HEK293 (cell line): ENCODE measurements around the gene SHCBP1.

ENCODE experiments used
- CTCF ChIP-seq: fragments of 450-650 bp; formaldehyde crosslinking; IDR thresholded peaks from 2 replicates; pipeline ENCODE4 v1.5.1; 2016; ENCODE audit warnings: missing biosample characterization, missing genetic modification characterization
- PATZ1 ChIP-seq: fragments of 450-650 bp; formaldehyde crosslinking; IDR thresholded peaks from 2 replicates; pipeline ENCODE4 v1.5.1; 2016; ENCODE audit warnings: missing biosample characterization, missing genetic modification characterization
- SALL2 ChIP-seq: fragments of 450-650 bp; formaldehyde crosslinking; IDR thresholded peaks from 2 replicates; pipeline ENCODE4 v1.5.0; 2017; ENCODE audit warnings: missing biosample characterization, mild to moderate bottlenecking, missing genetic modification characterization, borderline replicate concordance
- SP3 ChIP-seq: fragments of 450-650 bp; formaldehyde crosslinking; IDR thresholded peaks from 2 replicates; pipeline ENCODE4 v1.5.1; 2016; ENCODE audit warnings: missing biosample characterization, missing genetic modification characterization
- ZFP69B ChIP-seq: fragments of 450-650 bp; formaldehyde crosslinking; IDR thresholded peaks from 2 replicates; pipeline ENCODE4 v1.5.1; 2016; ENCODE audit warnings: missing biosample characterization, missing genetic modification characterization
- ZNF16 ChIP-seq: fragments of 450-650 bp; formaldehyde crosslinking; IDR thresholded peaks from 2 replicates; pipeline ENCODE4 v1.5.1; 2016; ENCODE audit warnings: low read depth, missing biosample characterization, missing genetic modification characterization
- ZNF184 ChIP-seq: fragments of 450-650 bp; IDR thresholded peaks from 2 replicates; pipeline ENCODE4 v1.5.1; 2018; ENCODE audit warnings: missing biosample characterization, mild to moderate bottlenecking, missing genetic modification characterization
- ZNF274 ChIP-seq, 2 experiments: fragments of 200-500 bp in 1 of 2; fragments of 450-650 bp in 1 of 2; sonication (Bioruptor generic) in 1 of 2; formaldehyde crosslinking in 1 of 2; IDR thresholded peaks; 2 replicates each; pipeline versions ENCODE4 v1.5.1 to v1.6.1; 2014 to 2016; ENCODE audit warnings: borderline replicate concordance in 1 of 2, inconsistent platforms in 1 of 2, low read length in 1 of 2, missing biosample characterization in 1 of 2, missing genetic modification characterization in 1 of 2

GRCh38 chr16:46658925-46659324, 37.7 kb upstream of the SHCBP1 start:
- TF ChIP-seq ZFP69B (tag by site-specific recombination) (no peak), CTCF (tag by site-specific recombination) (no peak), ZNF16 (tag by site-specific recombination) (no peak), ZNF274 (IDR thresholded peaks at IDR 0.05; ENCODE audit: low read length) (no peak), ZNF274 (tag by site-specific recombination; IDR thresholded peaks at IDR 0.05; ENCODE audit: borderline replicate concordance) (no peak), PATZ1 (tag by site-specific recombination) (no peak), ZNF184 (tag by site-specific recombination) (no peak), SP3 (tag by site-specific recombination) (no peak), SALL2 (tag by site-specific recombination) (no peak)
